SK-N-SH treated with all-trans-retinoic acid at 6 μM for 48 hours (cell line): ENCODE data around the gene ARHGAP22.

ENCODE experiments used
- ATAC-seq: fragments of 200-7000 bp; cut with Tn5 transposase; 3 replicates; pipeline ENCODE4 v1.9.1; 2020; ENCODE audit warnings: mild to moderate bottlenecking, moderate library complexity
- ARNTL ChIP-seq: fragments of 450-650 bp; formaldehyde crosslinking; IDR thresholded peaks from 2 replicates; pipeline ENCODE4 v1.5.0; 2020; ENCODE audit warnings: low read depth, mild to moderate bottlenecking, moderate library complexity, borderline replicate concordance
- BACH2 ChIP-seq: fragments of 250-450 bp; sonication (Bioruptor Pico); IDR thresholded peaks from 2 replicates; pipeline ENCODE4 v1.9.0; 2021; ENCODE audit warnings: mild to moderate bottlenecking, borderline replicate concordance
- CREB5 ChIP-seq: fragments of 250-450 bp; sonication (Bioruptor Pico); IDR thresholded peaks from 2 replicates; pipeline ENCODE4 v1.5.1; 2020; ENCODE audit warnings: low read depth, mild to moderate bottlenecking, moderate library complexity
- CSDC2 ChIP-seq: fragments of 250-450 bp; sonication (Bioruptor Pico); IDR thresholded peaks from 2 replicates; pipeline ENCODE4 v1.5.0; 2020; ENCODE audit warnings: mild to moderate bottlenecking, moderate library complexity
- CSRNP3 ChIP-seq: fragments of 250-450 bp; sonication (Bioruptor Pico); IDR thresholded peaks from 2 replicates; pipeline ENCODE4 v1.5.1; 2021; ENCODE audit warnings: mild to moderate bottlenecking, moderate library complexity
- ESRRG ChIP-seq: fragments of 250-450 bp; sonication (Bioruptor Pico); IDR thresholded peaks from 2 replicates; pipeline ENCODE4 v1.6.1; 2021; ENCODE audit warnings: mild to moderate bottlenecking
- GLIS3 ChIP-seq: fragments of 250-450 bp; sonication (Bioruptor Pico); IDR thresholded peaks from 2 replicates; pipeline ENCODE4 v1.5.0; 2020; ENCODE audit warnings: mild to moderate bottlenecking, moderate library complexity
- ISL1 ChIP-seq: fragments of 250-450 bp; sonication (Bioruptor Pico); IDR thresholded peaks from 2 replicates; pipeline ENCODE4 v2.1.2; 2022; ENCODE audit warnings: mild to moderate bottlenecking, moderate library complexity
- OSR1 ChIP-seq: fragments of 250-450 bp; sonication (Bioruptor Pico); IDR thresholded peaks from 2 replicates; pipeline ENCODE4 v1.8.0; 2022; ENCODE audit warnings: moderate library complexity, mild to moderate bottlenecking, inconsistent platforms
- PATZ1 ChIP-seq: fragments of 250-450 bp; sonication (Bioruptor Pico); IDR thresholded peaks from 2 replicates; pipeline ENCODE4 v1.8.0; 2020; ENCODE audit warnings: mild to moderate bottlenecking, moderate library complexity, borderline replicate concordance
- POU6F1 ChIP-seq: fragments of 250-450 bp; sonication (Bioruptor Pico); IDR thresholded peaks from 2 replicates; pipeline ENCODE4 v1.8.0; 2021; ENCODE audit warnings: low read depth, mild to moderate bottlenecking, moderate library complexity, borderline replicate concordance
- RARB ChIP-seq: fragments of 250-450 bp; sonication (Bioruptor Pico); IDR thresholded peaks from 2 replicates; pipeline ENCODE4 v1.8.0; 2021; ENCODE audit warnings: mild to moderate bottlenecking, moderate library complexity
- SNAI2 ChIP-seq: fragments of 250-450 bp; sonication (Bioruptor Pico); IDR thresholded peaks from 2 replicates; pipeline ENCODE4 v1.5.0; 2020; ENCODE audit warnings: mild to moderate bottlenecking, moderate library complexity
- TCF4 ChIP-seq: fragments of 250-450 bp; sonication (Bioruptor Pico); IDR thresholded peaks from 2 replicates; pipeline ENCODE4 v1.8.0; 2021; ENCODE audit warnings: mild to moderate bottlenecking, moderate library complexity, borderline replicate concordance
- TOX ChIP-seq: fragments of 250-450 bp; sonication (Bioruptor Pico); IDR thresholded peaks from 2 replicates; pipeline ENCODE4 v1.8.0; 2021; ENCODE audit warnings: mild to moderate bottlenecking, moderate library complexity, borderline replicate concordance
- TSHZ2 ChIP-seq: fragments of 250-450 bp; sonication (Bioruptor Pico); IDR thresholded peaks from 2 replicates; pipeline ENCODE4 v1.5.0; 2020; ENCODE audit warnings: mild to moderate bottlenecking, moderate library complexity
- ZFP3 ChIP-seq: fragments of 250-450 bp; sonication (Bioruptor Pico); IDR thresholded peaks from 2 replicates; pipeline ENCODE4 v1.5.0; 2020; ENCODE audit warnings: mild to moderate bottlenecking, moderate library complexity
- ZFP30 ChIP-seq: fragments of 450-650 bp; formaldehyde crosslinking; IDR thresholded peaks from 2 replicates; pipeline ENCODE4 v1.5.0; 2022; ENCODE audit warnings: mild to moderate bottlenecking, moderate library complexity
- ZNF565 ChIP-seq: fragments of 450-650 bp; formaldehyde crosslinking; conservative IDR thresholded peaks from 2 replicates; pipeline ENCODE4 v1.5.0; 2020; ENCODE audit warnings: low read depth, mild to moderate bottlenecking, moderate library complexity
- ZNF70 ChIP-seq: fragments of 450-650 bp; formaldehyde crosslinking; IDR thresholded peaks from 2 replicates; pipeline ENCODE4 v1.5.0; 2020; ENCODE audit warnings: mild to moderate bottlenecking, moderate library complexity
- ZNF8 ChIP-seq: fragments of 450-650 bp; formaldehyde crosslinking; IDR thresholded peaks from 2 replicates; pipeline ENCODE4 v1.5.0; 2020; ENCODE audit warnings: mild to moderate bottlenecking, moderate library complexity

The ARHGAP22 gene

GRCh38 chr10:48514916-48515315 lies 90.0 kb downstream of the ARHGAP22 start:
- TF ChIP-seq CSDC2 = no peak
- TF ChIP-seq ESRRG (CRISPR knock-in tag) = no peak
- TF ChIP-seq ISL1 (CRISPR knock-in tag) = no peak
- TF ChIP-seq GLIS3 (CRISPR knock-in tag) = no peak
- no peak for TF ChIP-seq TSHZ2 (CRISPR knock-in tag)
- no peak for TF ChIP-seq CSRNP3 (CRISPR knock-in tag)
- no peak for TF ChIP-seq ARNTL (CRISPR knock-in tag)
- TF ChIP-seq OSR1 (CRISPR knock-in tag) = no peak
- no peak for TF ChIP-seq BACH2 (CRISPR knock-in tag)
- no peak for TF ChIP-seq TCF4 (CRISPR knock-in tag)
- TF ChIP-seq TOX (CRISPR knock-in tag) = no peak
- TF ChIP-seq ZNF70 (CRISPR knock-in tag) = no peak
- TF ChIP-seq PATZ1 (CRISPR knock-in tag) = no peak
- TF ChIP-seq POU6F1 (CRISPR knock-in tag) = no peak
- no peak for TF ChIP-seq RARB (CRISPR knock-in tag)
- TF ChIP-seq ZFP3 (CRISPR knock-in tag) = no peak
- no peak for TF ChIP-seq CREB5

GRCh38 chr10:48514255-48514654 lies 90.6 kb downstream of the ARHGAP22 start:
- no peak for ATAC-seq
- no peak for TF ChIP-seq ARNTL (CRISPR knock-in tag)
- TF ChIP-seq POU6F1 (CRISPR knock-in tag) = no peak
- no peak for TF ChIP-seq ZNF70 (CRISPR knock-in tag)
- no peak for TF ChIP-seq TCF4 (CRISPR knock-in tag)
- TF ChIP-seq ZNF8 = no peak
- no peak for TF ChIP-seq CREB5
- TF ChIP-seq RARB (CRISPR knock-in tag) = no peak
- no peak for TF ChIP-seq ESRRG (CRISPR knock-in tag)
- no peak for TF ChIP-seq SNAI2 (CRISPR knock-in tag)
- no peak for TF ChIP-seq OSR1 (CRISPR knock-in tag)
- no peak for TF ChIP-seq TSHZ2 (CRISPR knock-in tag)
- no peak for TF ChIP-seq PATZ1 (CRISPR knock-in tag)
- no peak for TF ChIP-seq ZFP30
- no peak for TF ChIP-seq GLIS3 (CRISPR knock-in tag)
- no peak for TF ChIP-seq BACH2 (CRISPR knock-in tag)
- TF ChIP-seq ZNF565 (CRISPR knock-in tag) = no peak
- no peak for TF ChIP-seq CSDC2

More at GRCh38 chr10:48514916-48515315, 90.0 kb downstream of the ARHGAP22 start:
- ATAC-seq = no peak
